B cell (primary cell): Measurements from ENCODE around the gene CPE.

ENCODE experiments used
- CTCF ChIP-seq: fragments of 200-600 bp; IDR thresholded peaks from one replicate; pipeline ENCODE4 v1.8.0; 2022; ENCODE audit warnings: antibody characterized with exemption, mild to moderate bottlenecking
- EZH2 ChIP-seq: IDR thresholded peaks from 2 replicates; pipeline ENCODE4 v1.6.1; 2012; ENCODE audit warnings: borderline replicate concordance, low read depth, mild to moderate bottlenecking, moderate library complexity, low read length; ENCODE audit not compliant: insufficient read depth, poor library complexity, severe bottlenecking

- no peak for TF ChIP-seq CTCF
- TF ChIP-seq EZH2: no peak
These were observed 129.7 kb downstream of the CPE start for GRCh38 chr4:165508372-165509120.
